Measurements from ENCODE around the gene DNAI4. TPM values are rescaled to one million over a fixed set of nuclear protein-coding genes. Genes with fewer than 3 reads are reported as not detected.

Gene DNAI4
- total RNA-seq (2021; ENCODE audit: unreplicated experiment) = 7.2 TPM
- 3.4 TPM for polyA plus RNA-seq (2012; ENCODE audit: insufficient read length)
- Bru-seq, nascent RNA = percentile 50 among the genes with signal in this experiment
- percentile 58 among the genes with signal in this experiment for BruChase-seq, experiment 1, labeled RNA remaining after a 2-hour chase
- BruChase-seq, experiment 2, labeled RNA remaining after a 6-hour chase = percentile 51 among the genes with signal in this experiment
- long read RNA-seq, partial matches to known transcripts = 1 of 6 reads
- long read RNA-seq, other reads (novel, unspliced or antisense) = 3 of 6 reads

- CTCF ChIA-PET = interaction anchor here (0.8 kb wide), 1 partner anchor 9 kb away, joined by 4 read pairs; no protein-coding TSS in a partner anchor
- TF ChIP-seq POLR2AphosphoS5 (IDR thresholded peaks at IDR 0.05; ENCODE audit: low read depth, low read length) (peak; percentile 95), TCF7L2 (IDR thresholded peaks at IDR 0.05; ENCODE audit: low read depth, low read length) (no peak; the same call in 1 of the 2 replicates), REST (IDR thresholded peaks at IDR 0.05; ENCODE audit: insufficient read depth in 1 of 2, low read depth in 2 of 2, low read length in 1 of 2) (no peak), SIN3A (IDR thresholded peaks at IDR 0.05; ENCODE audit: borderline replicate concordance, insufficient read depth, low read depth, low read length) (peak; percentile 56; the same call in 1 of the 2 replicates)
- TF ChIP-seq, protein P1, sequence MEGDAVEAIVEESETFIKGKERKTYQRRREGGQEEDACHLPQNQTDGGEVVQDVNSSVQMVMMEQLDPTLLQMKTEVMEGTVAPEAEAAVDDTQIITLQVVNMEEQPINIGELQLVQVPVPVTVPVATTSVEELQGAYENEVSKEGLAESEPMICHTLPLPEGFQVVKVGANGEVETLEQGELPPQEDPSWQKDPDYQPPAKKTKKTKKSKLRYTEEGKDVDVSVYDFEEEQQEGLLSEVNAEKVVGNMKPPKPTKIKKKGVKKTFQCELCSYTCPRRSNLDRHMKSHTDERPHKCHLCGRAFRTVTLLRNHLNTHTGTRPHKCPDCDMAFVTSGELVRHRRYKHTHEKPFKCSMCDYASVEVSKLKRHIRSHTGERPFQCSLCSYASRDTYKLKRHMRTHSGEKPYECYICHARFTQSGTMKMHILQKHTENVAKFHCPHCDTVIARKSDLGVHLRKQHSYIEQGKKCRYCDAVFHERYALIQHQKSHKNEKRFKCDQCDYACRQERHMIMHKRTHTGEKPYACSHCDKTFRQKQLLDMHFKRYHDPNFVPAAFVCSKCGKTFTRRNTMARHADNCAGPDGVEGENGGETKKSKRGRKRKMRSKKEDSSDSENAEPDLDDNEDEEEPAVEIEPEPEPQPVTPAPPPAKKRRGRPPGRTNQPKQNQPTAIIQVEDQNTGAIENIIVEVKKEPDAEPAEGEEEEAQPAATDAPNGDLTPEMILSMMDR (IDR thresholded peaks at IDR 0.05) = no peak
- in situ Hi-C loops (cut with HindIII; ENCODE audit: low pct_unique_long_range_greater_than_20kb, low sequenced_read_pairs) (no loop called here), intact Hi-C loops (cut with micrococcal nuclease; ENCODE audit: unreplicated experiment) (no loop called here)
- H3K9me3 ChIP-seq (ENCODE audit: control insufficient read depth, insufficient read depth, low read depth, low read length) = no peaks in the 10 kb centered on the region
- peak; percentile 96 for DNase-seq (ENCODE audit: low read depth, low spot score)
- H3K27me3 ChIP-seq (ENCODE audit: control insufficient read depth, insufficient read depth, low read length) = no peaks in the 10 kb centered on the region
- peak within 1 kb of the TSS; percentile 98 for H3K27ac ChIP-seq (ENCODE audit: low read length)
- peaks cover 12% of the 10 kb centered on the region for H3K36me3 ChIP-seq (ENCODE audit: control insufficient read depth, insufficient read depth, low read length)
- H3K4me1 ChIP-seq (ENCODE audit: control insufficient read depth, insufficient read depth, low read length) = peaks cover 38% of the 10 kb centered on the region
- H3K4me3 ChIP-seq (ENCODE audit: low read depth in 2 of 2, low read length in 2 of 2) = peak within 1 kb of the TSS; percentile 97 to 99
- peak; percentile 96 for ATAC-seq
- no TSS peak for BruUV-seq (replicated peaks)
- POLR2A ChIA-PET = interaction anchor here (0.6 kb wide), 1 partner anchor 57 kb away, joined by 6 read pairs; no protein-coding TSS in a partner anchor
Measured at GRCh38 chr1:66924756-66925557, at the start of gene DNAI4, which contains the start of gene MIER1. Gene DNAI4, minus strand, starts transcription at chr1:66924856. Its CDS starts 25 bp downstream, at chr1:66924831. Gene MIER1, plus strand, starts transcription at chr1:66924990. Its CDS starts 39 bp downstream, at chr1:66925029.

DNA sequence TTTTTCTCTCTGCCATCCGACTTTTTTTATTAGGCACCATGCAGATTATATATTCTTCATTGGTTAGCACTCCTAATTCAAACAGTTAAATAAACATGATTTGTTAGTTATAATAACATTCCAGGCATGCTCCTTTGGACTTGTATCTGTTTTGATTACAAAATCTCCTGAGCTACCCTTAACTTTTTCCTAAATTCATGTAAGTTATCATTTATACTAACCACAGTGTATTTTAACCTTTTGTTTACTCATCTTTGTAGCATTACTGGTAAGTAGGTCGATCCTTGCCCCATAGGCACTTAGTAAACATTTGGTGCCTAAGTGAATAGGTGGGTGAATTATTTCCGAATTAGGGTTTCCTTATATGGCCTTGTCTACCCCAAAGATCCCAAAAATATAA is 43.9 kb upstream of the DNAI4 start:
- no TSS peak for BruUV-seq (replicated peaks)
- ChIA-PET CTCF (no interaction called here), POLR2A (no interaction called here)
- Histone ChIP-seq H3K9me3 (ENCODE audit: control insufficient read depth, insufficient read depth, low read depth, low read length) (no peaks in the 10 kb centered on the region), H3K4me1 (ENCODE audit: control insufficient read depth, insufficient read depth, low read length) (no peaks in the 10 kb centered on the region), H3K27me3 (ENCODE audit: control insufficient read depth, insufficient read depth, low read length) (no peaks in the 10 kb centered on the region), H3K36me3 (ENCODE audit: control insufficient read depth, insufficient read depth, low read length) (peaks cover 36% of the 10 kb centered on the region), H3K27ac (ENCODE audit: low read length) (no peak overlapping the region), H3K4me3 (ENCODE audit: low read depth in 2 of 2, low read length in 2 of 2) (no peak overlapping the region)
- no peak for ATAC-seq
- no peak for DNase-seq (ENCODE audit: low read depth, low spot score)
- in situ Hi-C loops (cut with HindIII; ENCODE audit: low pct_unique_long_range_greater_than_20kb, low sequenced_read_pairs) (no loop called here), intact Hi-C loops (cut with micrococcal nuclease; ENCODE audit: unreplicated experiment) (no loop called here)
- TF ChIP-seq POLR2AphosphoS5 (IDR thresholded peaks at IDR 0.05; ENCODE audit: low read depth, low read length) (no peak), SIN3A (IDR thresholded peaks at IDR 0.05; ENCODE audit: borderline replicate concordance, insufficient read depth, low read depth, low read length) (no peak), REST (IDR thresholded peaks at IDR 0.05; ENCODE audit: insufficient read depth in 1 of 2, low read depth in 2 of 2, low read length in 1 of 2) (no peak), TCF7L2 (IDR thresholded peaks at IDR 0.05; ENCODE audit: low read depth, low read length) (no peak)
- TF ChIP-seq, protein P1 (IDR thresholded peaks at IDR 0.05) = no peak

All from Panc1 (cell line).